HG03025 (cell line): ENCODE data around the gene IL17B.

Experiments
- ATAC-seq: cut with Tn5 transposase; IDR thresholded peaks from one replicate; pipeline ENCODE4 v1.9.1; 2021; ENCODE audit warnings: mild to moderate bottlenecking, moderate library complexity; ENCODE audit not compliant: unreplicated experiment, low FRiP score

The IL17B gene, protein sequence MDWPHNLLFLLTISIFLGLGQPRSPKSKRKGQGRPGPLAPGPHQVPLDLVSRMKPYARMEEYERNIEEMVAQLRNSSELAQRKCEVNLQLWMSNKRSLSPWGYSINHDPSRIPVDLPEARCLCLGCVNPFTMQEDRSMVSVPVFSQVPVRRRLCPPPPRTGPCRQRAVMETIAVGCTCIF

DNA sequence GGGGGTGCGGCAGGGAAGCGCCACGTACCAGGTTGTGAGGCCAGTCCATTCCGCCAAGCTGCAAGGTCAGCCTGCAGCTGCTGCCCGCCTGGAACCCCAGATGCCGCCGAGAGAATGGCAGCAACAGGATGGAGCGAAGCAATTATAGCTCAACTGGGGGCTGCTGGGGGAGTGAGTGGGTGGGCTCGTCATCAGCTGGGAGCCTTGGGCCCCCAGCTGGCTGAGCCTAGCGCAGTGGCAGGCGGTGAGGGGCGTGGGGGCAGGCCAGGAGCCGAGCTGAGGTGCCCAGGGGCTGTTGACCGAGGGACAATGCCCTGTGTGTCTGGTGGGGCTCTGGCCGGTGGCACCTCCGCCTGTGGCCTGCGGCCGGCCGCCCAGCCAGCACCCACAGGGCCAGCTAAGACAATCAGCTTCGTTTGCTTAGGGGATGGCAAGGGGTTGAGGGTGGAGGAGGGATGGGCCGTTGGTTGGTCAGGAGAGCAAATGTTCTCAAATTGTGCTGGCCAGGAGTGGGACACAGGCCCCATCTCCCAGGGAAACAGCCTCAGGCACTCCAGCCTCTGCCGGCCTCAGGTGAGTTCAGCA is at the start of gene IL17B:
Gene IL17B, minus strand, starts transcription at position 116 of the 585 bp plus-strand sequence. Its CDS starts 67 bp downstream, at position 49.
- ATAC-seq = no peak

DNA sequence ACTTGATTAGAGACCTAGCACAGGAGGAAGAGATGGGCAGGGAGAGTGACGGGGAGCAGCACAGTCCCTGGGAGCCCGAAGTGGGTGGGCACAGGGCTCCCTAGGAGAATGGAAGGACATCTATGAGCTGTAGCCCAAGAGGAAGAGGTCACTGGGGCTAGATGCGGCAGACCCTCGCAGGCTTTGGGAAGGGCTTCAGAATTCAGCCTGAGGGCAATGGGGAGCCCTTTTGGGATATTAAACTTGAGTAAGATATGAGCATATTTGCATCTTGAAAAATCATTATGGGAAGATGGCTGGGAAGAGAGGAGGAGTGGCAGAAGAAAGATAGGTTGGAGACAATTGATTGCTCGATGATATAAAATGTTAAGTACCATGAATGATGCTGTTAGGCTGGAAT is 48.9 kb upstream of the IL17B start:
- no peak for ATAC-seq

DNA sequence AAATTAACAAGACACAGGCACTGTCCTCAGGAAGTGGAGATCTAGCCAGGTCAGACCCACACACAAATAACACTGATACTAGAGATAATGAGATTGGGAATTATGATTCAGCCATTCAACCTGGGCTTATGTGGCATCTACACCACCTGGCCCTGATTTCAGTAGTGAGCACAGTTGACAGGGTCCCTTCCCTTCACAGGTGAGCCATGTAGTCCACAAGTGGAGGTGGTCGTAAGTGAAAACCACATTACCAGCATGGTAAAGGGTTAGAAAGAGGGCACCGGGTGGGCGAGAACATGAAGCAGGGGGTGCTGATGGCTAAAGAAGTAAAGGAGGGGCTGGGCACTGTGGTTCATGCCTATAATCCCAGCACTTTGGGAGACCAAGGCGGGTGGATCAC is 48.3 kb upstream of the IL17B start:
- no peak for ATAC-seq

DNA sequence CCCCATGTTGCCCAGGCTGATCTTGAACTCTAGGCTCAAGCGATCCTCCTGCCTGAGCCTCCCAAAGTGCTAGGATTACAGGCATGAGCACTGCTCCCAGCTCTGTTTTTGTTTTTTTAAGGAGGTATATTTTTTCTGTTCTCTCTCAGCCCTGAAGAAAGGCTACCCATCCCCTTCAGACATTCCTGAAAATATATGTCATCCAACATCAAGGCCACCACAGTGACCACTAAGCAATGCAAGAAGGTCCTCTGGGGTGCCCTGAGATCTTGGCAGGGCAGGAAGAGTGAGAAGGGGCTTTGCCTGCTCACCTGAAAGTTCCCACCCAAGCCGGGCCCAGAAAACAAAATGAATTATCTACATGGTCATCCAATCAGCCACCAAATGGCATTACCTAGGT is 47.8 kb upstream of the IL17B start:
- ATAC-seq = no peak

DNA sequence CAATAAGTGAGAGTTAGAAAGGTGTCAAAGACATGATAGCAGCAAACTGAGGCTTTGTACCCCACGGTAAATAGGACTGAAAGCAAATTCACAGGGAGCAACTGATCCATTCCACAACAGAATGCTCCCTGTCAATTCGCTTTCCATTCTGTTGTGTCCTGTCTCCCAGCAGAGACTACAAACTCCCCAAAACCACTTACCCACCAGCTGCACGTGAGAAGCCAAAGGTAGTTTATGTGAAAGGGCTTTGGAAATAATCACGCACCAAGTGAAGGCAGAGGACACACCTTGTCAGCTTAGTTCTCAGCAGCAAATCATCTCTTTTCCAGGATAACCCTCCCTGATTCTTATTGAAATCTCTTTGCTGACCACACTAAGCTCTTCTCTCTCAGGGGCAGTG is 46.6 kb upstream of the IL17B start:
- ATAC-seq = no peak

DNA sequence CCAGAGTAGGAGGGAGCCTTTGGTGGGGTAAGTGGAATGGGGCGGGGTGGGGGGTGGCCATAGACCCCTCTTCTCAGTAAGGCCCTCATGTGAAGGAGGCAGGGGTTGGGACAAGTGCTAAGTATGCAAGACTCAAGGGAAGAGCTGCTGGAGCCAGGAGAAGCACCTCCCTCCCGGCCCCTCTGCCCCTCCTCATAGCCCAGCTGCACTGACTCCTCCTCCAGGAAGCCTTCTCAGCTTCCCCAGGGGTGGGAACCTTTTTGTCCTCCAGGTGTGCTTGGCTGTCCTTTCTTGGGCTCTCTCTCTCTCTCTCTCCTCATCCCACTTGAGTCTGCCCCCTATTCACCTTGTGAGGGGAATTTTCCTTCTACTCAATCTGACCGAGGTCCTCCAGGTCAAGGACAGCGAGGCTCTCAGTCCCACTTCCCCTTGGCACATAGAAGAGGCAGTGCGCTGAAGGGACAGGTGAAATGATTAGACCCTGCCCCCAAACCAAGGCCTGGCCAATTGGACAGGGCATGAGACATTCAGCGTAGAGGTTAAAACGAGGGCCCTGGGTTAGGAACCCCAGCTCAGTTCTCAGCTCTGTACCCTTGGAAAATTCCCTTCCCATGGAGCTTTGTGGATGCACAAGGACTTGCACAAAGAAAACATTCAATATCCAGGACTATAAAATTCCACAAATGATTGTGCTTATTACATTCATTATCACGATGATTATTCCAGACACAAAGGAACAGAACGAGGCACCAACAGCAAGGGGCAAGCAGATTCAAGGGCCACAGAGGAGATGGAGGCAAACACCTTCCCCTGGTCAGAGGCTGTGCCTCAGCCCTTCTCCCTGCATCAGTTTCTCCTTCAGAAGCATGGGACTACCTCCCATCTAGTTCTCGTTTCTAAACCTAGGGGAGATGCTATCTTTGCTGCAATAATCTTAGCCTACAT is 45.6 kb upstream of the IL17B start:
- ATAC-seq = no peak

DNA sequence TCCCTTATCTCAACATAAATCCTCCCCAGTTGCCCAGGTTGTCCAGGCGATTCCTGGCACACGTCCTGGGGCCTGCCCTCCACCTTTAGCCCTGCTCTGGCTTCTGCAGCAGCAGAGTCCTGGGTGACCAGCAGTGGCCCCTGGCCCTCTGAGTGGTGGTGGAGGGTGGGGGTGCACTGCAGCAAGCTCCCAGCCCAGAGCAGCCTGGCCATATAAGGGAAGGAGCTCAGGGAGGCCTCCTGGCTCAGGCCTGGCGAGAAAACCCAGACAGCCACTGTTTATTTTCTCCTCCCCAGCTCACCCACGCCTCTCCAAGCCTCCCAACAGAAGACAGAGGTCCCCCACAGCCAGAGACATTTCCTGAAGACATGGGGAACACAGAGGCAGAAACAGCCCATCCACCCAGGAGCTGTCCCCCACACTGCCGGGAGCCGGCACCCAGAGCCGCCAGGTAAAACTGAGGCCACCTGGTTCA is 44.7 kb upstream of the IL17B start:
- no peak for ATAC-seq

DNA sequence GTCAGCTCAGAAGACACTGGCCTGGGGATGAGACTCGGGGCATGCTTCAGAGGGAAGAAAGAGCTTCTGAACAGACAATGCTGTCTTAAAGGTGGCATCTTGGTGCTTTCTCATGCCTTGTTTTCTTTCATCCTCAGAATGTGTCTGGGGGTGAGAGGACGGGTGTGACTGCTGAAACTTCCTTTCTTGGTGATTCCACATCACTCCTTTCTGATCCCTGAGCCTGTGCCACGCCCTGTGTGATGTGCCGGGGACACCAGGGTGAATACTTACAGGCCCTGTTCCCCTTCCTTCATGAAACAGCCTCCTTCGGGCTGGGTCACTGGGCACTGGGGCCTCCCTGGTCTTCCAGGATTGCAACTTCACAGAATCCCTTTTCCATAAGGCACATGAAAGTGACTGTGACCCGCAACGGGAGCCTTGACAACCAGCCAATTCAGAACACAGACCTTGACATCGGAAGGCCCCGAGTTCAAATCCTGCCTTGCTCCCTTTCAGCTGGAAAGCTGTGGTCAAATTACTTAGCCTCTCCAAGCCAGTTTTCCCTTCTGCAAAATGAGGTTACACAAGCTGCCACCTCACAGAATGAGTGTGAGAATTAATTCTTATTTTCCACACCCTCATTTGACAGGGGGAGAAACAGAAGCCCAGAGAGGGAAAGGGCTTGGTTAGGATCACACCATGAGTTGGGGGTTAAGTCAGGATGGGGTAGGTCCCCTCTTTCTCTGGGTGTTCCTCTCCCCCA is 44.1 kb upstream of the IL17B start:
- ATAC-seq = no peak

DNA sequence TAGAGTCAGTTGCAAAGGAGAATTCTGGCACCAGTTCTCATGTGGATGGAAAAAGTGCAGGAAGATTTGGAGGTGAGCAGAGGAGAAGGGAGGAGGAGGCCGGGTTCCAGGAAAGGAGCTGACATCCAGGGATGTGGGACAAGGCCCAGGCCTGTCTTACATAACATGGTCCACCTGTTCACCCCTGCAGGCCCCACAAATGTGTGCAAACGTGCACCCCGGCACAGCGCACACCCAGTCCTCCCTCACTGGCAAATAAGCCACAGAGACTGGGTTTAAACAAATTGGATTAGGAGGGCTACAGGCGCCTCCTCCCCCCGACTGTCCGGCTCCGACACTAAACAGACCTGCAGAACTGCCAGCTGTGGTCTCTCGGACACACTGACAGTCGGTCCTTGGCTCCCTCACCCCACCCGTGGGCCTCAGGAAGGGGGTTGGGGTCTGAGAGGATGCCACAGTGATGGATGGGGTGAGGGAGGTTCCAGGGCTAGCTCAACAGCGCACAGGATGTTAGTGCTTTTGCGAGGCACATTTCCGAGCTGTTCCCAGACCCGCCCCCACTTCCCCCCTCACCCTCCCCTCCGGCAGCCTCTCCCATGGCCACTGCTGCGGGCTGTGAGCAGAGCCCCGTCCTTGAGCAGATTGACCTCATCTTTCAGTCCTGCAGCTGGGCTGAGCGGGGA is 43.4 kb upstream of the IL17B start:
- no peak for ATAC-seq

DNA sequence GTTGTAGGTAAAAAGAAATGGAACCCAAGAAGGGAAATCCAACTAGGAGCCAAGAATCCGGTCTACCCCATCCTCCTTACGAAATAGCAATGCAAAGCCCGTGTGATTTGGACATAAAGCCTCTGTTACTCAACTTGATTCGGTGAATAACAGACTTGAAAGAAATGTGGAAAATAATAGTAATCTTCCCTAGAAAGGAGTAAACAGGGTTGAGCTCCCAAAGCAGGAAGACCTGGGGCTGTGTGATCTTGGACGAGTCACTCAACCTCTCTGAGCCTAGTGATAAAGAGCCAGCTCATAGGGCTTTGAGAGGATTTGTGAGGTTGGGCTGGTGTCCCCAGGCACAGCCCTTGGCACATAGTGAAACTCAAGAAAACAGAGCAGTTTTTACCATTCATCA is 42.7 kb upstream of the IL17B start:
- no peak for ATAC-seq

DNA sequence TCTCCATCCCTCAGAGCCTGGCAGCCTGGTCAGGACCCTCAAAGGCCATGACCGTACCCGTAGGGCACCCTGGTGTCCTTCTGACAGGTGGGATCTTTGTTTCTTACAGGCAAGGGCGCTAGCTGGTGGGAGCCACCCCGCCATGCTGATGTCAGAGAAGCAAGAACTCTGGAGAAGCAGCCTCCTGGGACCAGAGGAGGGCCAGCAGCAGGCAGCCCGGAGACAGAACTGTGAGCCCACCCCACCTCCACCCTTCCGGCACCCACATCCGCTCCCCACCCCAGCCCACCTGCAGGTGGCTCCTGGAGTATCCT is 42.2 kb upstream of the IL17B start:
- no peak for ATAC-seq

DNA sequence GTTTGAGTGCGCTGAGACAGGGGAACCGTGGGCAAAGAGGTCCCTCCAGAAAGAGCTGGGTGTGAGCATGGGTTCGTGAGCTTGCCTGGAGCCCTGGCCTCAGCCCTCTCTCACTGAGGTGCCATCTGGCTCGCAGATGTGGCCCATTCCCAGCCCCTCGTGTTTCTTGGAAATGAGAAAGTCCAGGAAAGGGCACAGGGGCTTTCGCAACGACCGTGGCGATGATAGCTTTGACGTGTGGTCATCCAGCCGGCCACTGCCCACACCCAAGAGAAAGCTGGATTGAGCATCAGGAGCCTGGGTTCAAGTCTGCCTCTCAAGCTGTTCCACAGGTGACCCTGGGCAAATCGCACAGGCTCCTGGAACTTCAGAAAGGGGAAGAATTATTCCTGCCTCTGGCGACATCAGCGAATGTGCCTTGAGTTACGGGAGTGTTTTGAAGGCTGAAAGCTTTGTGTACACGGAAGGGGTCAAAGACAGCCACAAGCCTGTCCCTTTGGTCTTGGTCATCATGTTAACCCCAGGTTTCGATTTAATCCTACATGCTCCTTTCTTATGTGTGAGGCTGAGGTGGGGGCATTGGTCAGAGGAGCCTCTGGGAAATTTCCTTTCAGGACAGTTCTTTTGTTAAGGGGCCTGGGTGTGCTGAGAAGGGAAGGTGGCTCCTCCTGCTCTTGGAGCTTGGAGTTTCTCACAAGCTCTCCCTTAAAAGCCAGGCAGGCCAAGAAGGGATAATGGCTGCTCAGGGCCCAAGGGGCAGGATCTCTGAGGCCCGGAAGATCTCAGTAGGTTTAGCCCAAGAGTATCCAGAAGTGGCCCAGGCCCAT is 41.7 kb upstream of the IL17B start:
- no peak for ATAC-seq

DNA sequence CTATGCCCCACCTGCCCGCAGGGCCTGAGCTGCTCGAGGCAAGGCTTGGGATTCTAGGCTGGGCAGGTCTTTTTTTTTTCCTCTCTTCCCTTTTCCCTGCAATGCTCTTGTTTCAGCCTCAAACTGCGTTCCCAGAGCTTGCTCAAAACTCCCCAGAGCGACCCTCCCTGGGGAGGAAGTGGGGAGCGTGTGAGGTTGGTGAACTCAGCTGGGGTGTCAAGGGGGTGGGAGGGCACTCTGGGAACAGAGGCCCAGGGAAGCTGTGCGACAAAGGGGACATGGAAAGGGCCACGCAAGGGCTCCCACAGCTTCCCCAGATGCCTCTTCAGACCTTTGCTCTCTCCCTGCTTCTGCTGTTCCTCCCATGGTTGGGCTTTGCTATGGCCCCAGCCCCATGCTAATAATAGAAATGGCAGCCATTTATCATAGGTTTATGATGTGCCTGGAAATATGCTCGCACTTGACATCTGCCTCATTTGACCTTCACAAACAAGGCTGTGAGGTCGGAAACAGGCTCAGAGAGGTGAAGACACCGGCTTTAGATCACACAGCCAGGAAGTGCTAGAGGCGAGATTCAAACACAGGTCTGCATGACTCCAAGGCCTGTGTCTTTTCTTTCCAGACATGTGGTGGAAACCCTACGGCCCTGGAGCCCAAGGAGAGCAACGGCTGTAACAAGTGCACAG is 40.9 kb upstream of the IL17B start:
- no peak for ATAC-seq

DNA sequence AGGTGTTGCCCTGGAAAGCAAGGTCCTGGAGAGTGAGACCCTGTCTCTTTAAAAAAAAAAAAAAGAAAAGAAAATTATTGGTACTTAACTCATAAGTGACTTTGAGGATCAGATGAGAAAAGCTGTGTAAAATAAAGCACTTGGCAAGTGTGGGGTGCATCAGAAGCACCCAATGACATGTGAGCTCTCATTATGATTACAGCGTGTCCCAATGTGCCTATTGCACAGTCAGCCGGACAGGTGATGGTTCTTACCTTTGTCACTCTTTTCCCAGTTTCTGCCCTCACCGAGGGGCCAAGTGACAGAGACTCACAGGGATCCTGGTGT is 40.4 kb upstream of the IL17B start:
- no peak for ATAC-seq

DNA sequence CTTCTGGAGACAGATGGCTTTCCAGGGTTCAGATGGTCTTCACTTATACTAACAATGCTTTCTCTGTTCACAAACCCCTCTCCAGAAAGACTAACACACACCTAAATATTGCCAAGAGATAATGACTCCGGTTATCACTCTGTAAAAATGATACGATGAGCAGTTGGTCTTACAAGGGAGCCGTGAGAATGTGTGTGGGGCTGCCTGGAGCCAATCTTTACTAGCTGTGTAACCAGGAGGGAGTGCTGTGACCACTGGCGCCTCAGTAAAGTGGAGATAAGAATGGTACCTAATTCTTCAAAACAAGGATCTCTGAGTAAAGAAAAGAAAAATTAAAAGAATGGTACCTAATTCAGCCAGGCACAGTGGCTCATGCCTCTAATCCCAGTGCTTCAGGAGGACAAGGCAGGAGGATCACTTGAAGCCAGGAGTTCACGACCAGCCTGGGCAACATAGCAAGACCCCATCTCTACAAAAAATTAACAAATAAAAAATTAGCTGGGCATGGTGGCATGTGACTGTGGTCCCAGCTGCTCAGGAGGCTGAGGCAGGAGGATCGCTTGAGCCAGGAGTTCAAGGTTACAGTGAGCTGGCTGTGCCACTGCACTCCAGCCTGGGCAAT is 39.9 kb upstream of the IL17B start:
- no peak for ATAC-seq

DNA sequence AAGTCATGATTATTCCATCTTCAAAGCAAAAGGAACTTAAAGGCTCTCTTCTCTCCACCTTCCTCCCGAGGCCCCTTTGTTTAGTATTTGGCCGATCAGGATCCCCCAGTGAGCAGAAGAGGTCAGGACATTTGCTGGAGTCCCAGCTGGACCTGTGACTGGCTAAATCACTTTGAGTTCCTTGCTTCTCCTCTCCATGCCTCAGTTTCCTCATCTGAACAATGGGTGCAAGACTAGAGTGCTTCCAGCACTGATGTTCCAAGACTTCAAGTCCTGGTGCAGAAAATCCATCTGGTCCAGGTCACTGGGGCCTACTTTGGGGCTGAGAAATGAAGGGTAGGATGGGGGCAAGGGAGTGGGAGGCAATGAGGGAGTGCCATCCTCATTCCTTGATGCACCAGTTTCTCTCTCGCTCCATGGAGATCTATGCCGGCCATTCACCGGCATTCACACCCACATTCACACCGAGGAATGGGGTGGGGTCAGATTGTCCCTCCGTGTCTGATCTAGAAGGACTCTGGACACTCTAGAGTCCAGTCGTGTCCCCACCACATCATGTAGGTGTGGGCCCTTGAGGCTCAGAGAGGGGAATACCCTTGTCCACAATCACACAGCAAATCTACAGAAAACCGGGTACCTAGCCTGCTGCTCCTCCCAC is 38.7 kb upstream of the IL17B start:
- no peak for ATAC-seq

DNA sequence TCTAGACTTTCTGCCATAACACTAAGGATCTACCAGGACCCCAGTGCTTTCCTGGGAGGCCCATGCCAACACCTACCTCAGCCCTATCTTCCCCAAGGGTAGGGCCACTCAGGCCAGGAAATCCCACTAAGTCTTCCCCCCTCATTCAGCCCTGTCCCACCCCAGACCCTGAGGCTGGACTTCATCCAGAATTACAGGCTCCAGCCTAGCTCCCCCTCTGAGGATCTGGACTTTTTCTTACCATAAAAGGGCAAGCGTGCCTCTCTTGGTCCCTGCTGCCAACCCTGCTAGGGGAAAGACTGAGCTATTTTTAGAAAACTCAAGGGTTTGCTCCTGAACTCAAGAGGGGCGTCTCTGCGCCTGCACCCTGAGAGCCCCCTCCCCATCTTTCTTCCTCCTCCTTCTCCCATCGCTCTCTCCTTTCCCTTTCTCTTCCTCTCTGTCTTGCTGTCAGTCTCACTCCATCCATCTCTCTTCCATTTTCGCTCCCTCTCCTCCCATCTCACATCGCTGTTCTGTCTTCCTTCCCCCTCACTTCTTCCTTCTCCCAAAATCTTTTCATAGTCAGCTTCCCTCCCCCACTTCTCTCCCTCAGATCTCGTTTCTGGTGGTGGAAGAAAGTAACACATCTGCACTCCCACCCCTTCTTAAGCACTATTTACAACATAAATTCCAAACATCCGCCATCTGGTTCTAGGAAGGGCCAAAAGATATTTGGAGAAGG is 38.1 kb upstream of the IL17B start:
- ATAC-seq = no peak
